ENCODE results near the gene SCYGR2. TPM values are rescaled to one million over a fixed set of nuclear protein-coding genes. Genes with fewer than 3 reads are reported as not detected.

SCYGR2 gene
- total RNA-seq, 1 experiment from 2014 or later: not detected

GRCh38 chr2:227568852-227569169 is 29.9 kb upstream of the SCYGR2 start:
- CTCF ChIA-PET: no interaction called here
- Mint-ChIP-seq H3K4me1 (peaks cover 24% of the 10 kb centered on the region), H3K36me3 (no peaks in the 10 kb centered on the region), H3K9me3 (no peaks in the 10 kb centered on the region), H3K4me3 (no peak overlapping the region), H3K27ac (no peak overlapping the region), H3K27me3 (ENCODE audit: low read depth) (no peaks in the 10 kb centered on the region)
- TF ChIP-seq MLX (CRISPR knock-in tag; IDR thresholded peaks at IDR 0.05): no peak
- no peak for TF ChIP-seq FOXP1 (CRISPR knock-in tag; IDR thresholded peaks at IDR 0.05; ENCODE audit: borderline replicate concordance)
- TF ChIP-seq NR1H2 (CRISPR knock-in tag; IDR thresholded peaks at IDR 0.05): no peak
- TF ChIP-seq ZNF232 (CRISPR knock-in tag; IDR thresholded peaks at IDR 0.05): no peak
- TF ChIP-seq NFE2L1 (CRISPR knock-in tag; IDR thresholded peaks at IDR 0.05): no peak
- TF ChIP-seq NFATC4 (CRISPR knock-in tag; IDR thresholded peaks at IDR 0.05): no peak
- TF ChIP-seq CBFB (CRISPR knock-in tag; IDR thresholded peaks at IDR 0.05; ENCODE audit: low read depth): no peak
- ATAC-seq: no peak
- POLR2A ChIA-PET: no interaction called here
- DNase-seq (ENCODE audit: low spot score): no peak

GRCh38 chr2:227570615-227571014 is 28.1 kb upstream of the SCYGR2 start:
- TF ChIP-seq ZNF396 (CRISPR knock-in tag; IDR thresholded peaks at IDR 0.05; ENCODE audit: borderline replicate concordance) (no peak), ZNF263 (CRISPR knock-in tag; IDR thresholded peaks at IDR 0.05; ENCODE audit: low read depth) (no peak), CREB1 (CRISPR knock-in tag; IDR thresholded peaks at IDR 0.05) (no peak), ELF4 (CRISPR knock-in tag; IDR thresholded peaks at IDR 0.05; ENCODE audit: low read depth) (no peak)
- Mint-ChIP-seq H3K27me3 (ENCODE audit: low read depth) (no peaks in the 10 kb centered on the region), H3K36me3 (no peaks in the 10 kb centered on the region), H3K27ac (peak overlapping the region; percentile 20), H3K9me3 (no peaks in the 10 kb centered on the region), H3K4me3 (no peak overlapping the region), H3K4me1 (peaks cover 17% of the 10 kb centered on the region)
- DNase-seq (ENCODE audit: low spot score) (no peak), ATAC-seq (peak; percentile 12; the same call in 1 of the 2 replicates)
- ChIA-PET CTCF (no interaction called here), POLR2A (interaction anchor here (0.6 kb wide), 1 partner anchor 62 kb away, joined by 4 read pairs; no protein-coding TSS in a partner anchor)

DNA sequence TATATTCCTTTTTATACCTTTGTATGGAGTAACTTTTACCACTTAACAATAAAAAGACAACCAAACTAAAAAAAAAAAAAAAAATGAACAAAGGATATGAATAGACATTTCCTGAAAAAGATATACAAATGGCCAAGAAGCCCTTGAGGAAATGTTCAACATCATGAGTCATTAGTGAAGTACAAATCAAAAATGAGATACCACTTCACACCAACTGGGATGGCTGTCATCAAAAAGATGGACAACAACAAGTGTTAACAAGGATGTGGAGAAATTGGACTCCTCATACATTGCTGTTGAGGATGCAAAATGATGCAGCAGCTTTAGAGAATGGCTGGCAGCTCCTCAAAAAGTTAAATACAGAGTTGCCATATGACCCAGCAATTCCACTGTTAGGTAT is 22.6 kb upstream of the SCYGR2 start:
- Mint-ChIP-seq H3K4me3 (no peak overlapping the region), H3K36me3 (no peaks in the 10 kb centered on the region), H3K9me3 (peaks cover 4% of the 10 kb centered on the region), H3K27me3 (ENCODE audit: low read depth) (no peaks in the 10 kb centered on the region), H3K27ac (no peak overlapping the region), H3K4me1 (peaks cover 3% of the 10 kb centered on the region)
- ChIA-PET CTCF (no interaction called here), POLR2A (interaction anchor here (0.7 kb wide), 1 partner anchor 1484 kb away, joined by 3 read pairs; no protein-coding TSS in a partner anchor)
- TF ChIP-seq GTF2I (CRISPR knock-in tag; conservative IDR thresholded peaks at IDR 0.05) (no peak), ZBTB21 (CRISPR knock-in tag; IDR thresholded peaks at IDR 0.05; ENCODE audit: borderline replicate concordance) (no peak)
- TF ChIP-seq, protein P1, sequence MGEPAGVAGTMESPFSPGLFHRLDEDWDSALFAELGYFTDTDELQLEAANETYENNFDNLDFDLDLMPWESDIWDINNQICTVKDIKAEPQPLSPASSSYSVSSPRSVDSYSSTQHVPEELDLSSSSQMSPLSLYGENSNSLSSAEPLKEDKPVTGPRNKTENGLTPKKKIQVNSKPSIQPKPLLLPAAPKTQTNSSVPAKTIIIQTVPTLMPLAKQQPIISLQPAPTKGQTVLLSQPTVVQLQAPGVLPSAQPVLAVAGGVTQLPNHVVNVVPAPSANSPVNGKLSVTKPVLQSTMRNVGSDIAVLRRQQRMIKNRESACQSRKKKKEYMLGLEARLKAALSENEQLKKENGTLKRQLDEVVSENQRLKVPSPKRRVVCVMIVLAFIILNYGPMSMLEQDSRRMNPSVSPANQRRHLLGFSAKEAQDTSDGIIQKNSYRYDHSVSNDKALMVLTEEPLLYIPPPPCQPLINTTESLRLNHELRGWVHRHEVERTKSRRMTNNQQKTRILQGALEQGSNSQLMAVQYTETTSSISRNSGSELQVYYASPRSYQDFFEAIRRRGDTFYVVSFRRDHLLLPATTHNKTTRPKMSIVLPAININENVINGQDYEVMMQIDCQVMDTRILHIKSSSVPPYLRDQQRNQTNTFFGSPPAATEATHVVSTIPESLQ (CRISPR knock-in tag; IDR thresholded peaks at IDR 0.05): no peak
- ATAC-seq (no peak), DNase-seq (ENCODE audit: low spot score) (no peak)

- no peak overlapping the region for H3K4me3 Mint-ChIP-seq
- no peak for DNase-seq (ENCODE audit: low spot score)
- H3K9me3 Mint-ChIP-seq: peaks cover 11% of the 10 kb centered on the region
- ChIA-PET POLR2A (no interaction called here), CTCF (no interaction called here)
- no peak for ATAC-seq
- H3K36me3 Mint-ChIP-seq: no peaks in the 10 kb centered on the region
- H3K27ac Mint-ChIP-seq: no peak overlapping the region
- H3K4me1 Mint-ChIP-seq: peaks cover 3% of the 10 kb centered on the region
- no peaks in the 10 kb centered on the region for H3K27me3 Mint-ChIP-seq (ENCODE audit: low read depth)
- TF ChIP-seq, protein P2, sequence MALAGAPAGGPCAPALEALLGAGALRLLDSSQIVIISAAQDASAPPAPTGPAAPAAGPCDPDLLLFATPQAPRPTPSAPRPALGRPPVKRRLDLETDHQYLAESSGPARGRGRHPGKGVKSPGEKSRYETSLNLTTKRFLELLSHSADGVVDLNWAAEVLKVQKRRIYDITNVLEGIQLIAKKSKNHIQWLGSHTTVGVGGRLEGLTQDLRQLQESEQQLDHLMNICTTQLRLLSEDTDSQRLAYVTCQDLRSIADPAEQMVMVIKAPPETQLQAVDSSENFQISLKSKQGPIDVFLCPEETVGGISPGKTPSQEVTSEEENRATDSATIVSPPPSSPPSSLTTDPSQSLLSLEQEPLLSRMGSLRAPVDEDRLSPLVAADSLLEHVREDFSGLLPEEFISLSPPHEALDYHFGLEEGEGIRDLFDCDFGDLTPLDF (CRISPR knock-in tag; IDR thresholded peaks at IDR 0.05): no peak
- no peak for TF ChIP-seq STAT6 (CRISPR knock-in tag; conservative IDR thresholded peaks at IDR 0.05; ENCODE audit: low read depth)
- no peak for TF ChIP-seq ZNF425 (CRISPR knock-in tag; conservative IDR thresholded peaks at IDR 0.05)
- no peak for TF ChIP-seq GABPB1 (CRISPR knock-in tag; IDR thresholded peaks at IDR 0.05)
- no peak for TF ChIP-seq HMGA2 (CRISPR knock-in tag; IDR thresholded peaks at IDR 0.05)
- TF ChIP-seq ZNF416 (CRISPR knock-in tag; IDR thresholded peaks at IDR 0.05): no peak
- no peak for TF ChIP-seq ETV6 (CRISPR knock-in tag; IDR thresholded peaks at IDR 0.05)
- TF ChIP-seq RELA (CRISPR knock-in tag; IDR thresholded peaks at IDR 0.05; ENCODE audit: borderline replicate concordance): no peak
Observed at GRCh38 chr2:227576812-227577211, 21.9 kb upstream of the SCYGR2 start.

Data from WTC11 (cell line).